Choroid plexus epithelial cell (primary cell): Measurements from ENCODE around the gene NCKAP5.

Experiments used
- DNase-seq: peaks from one replicate; pipeline ENCODE4 v3.0.0-alpha.2; 2010; ENCODE audit warnings: low read depth
- H3K4me3 ChIP-seq: 2 replicates; pipeline ENCODE4 v1.5.1; 2011; ENCODE audit warnings: low read depth, mild to moderate bottlenecking, control low read depth, low read length, moderate library complexity
- CTCF ChIP-seq: conservative IDR thresholded peaks from 2 replicates; pipeline ENCODE4 v1.5.1; 2011; ENCODE audit warnings: low read depth, mild to moderate bottlenecking, control low read depth, inconsistent platforms, low read length, moderate library complexity

The NCKAP5 gene

DNA sequence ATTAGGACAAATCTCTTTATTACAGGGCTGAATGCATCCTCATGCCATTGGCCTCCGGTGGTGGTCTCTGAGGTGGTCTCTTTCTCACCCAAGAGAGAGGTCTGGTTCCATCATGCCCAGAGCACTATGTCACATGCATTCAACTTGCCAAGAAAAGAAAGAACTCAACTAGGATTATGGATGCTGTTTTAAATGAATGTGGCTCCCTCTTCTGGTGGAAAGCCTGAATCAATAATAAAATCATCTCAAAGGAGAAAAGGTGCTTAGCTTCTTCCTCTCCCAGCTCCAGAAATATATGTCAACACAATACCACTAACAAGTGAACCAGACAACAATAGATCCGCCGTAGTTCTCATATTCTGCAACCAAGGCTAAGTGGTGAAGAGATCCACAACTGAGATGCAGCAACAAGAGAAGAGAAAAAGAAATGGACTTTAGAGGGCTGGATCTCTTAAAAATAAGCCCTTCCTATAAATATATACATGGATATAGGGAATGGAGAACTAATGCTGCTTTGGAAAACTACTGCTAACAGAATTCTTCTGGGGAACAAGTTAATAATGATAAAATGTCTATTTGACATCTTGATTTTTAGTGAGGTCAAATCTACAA lies 396.8 kb downstream of the NCKAP5 start:
- DNase-seq, result peak; percentile 81
- H3K4me3 ChIP-seq, result no peak overlapping the region
- TF ChIP-seq CTCF, result peak; percentile 68

GRCh38 chr2:133169274-133169912 lies 398.9 kb downstream of the NCKAP5 start:
- no peak for TF ChIP-seq CTCF
- DNase-seq, result no peak
- H3K4me3 ChIP-seq, result no peak overlapping the region

DNA sequence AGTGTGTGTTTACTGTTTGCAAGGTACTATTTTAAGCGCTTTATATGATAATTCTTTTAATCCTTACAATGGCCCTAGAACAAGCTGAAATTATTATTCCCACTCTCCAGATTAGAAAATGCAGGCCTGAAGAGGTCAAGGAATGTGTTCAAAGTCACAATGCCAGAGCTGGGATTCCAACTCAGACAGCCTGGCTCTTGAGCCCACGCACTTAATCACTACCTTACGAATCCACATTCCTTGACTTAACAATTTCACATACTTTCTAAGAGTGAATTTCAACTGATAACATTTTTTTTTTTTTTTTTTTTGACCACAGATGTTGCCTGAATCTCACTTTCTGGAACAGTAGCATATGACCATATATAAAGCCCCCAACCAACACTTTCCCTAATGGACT lies 400.3 kb downstream of the NCKAP5 start:
- DNase-seq, result no peak
- H3K4me3 ChIP-seq, result no peak overlapping the region
- TF ChIP-seq CTCF, result no peak

- no peak for TF ChIP-seq CTCF
- H3K4me3 ChIP-seq, result no peak overlapping the region
- no peak for DNase-seq
Measured at GRCh38 chr2:133167223-133167622, 401.0 kb downstream of the NCKAP5 start.

DNA sequence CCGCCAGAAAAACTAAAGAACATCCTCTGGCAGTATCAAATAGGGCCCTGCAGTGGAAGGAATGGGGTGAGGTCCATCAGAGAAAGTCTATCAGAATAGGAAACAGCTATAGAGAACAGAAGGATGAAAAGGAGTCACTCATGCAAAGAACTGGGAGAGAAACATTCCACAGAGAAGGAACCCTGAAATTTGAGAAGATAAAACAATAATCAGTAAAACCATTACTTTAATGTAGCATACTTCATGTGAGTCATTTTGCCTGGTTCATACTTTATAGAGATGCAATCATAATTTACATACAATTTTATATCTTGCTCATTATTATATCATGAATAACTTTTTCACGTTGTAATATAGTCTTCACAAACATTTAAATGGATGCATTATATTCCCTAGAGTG lies 402.2 kb downstream of the NCKAP5 start:
- H3K4me3 ChIP-seq, result no peak overlapping the region
- no peak for TF ChIP-seq CTCF
- no peak for DNase-seq

- TF ChIP-seq CTCF, result no peak
- no peak overlapping the region for H3K4me3 ChIP-seq
- DNase-seq, result no peak
Measured at GRCh38 chr2:133163111-133163510, 405.2 kb downstream of the NCKAP5 start.

- no peak for DNase-seq
- no peak overlapping the region for H3K4me3 ChIP-seq
Measured at GRCh38 chr2:133158442-133158841, 409.8 kb downstream of the NCKAP5 start.

More at GRCh38 chr2:133158442-133158841, 409.8 kb downstream of the NCKAP5 start:
- TF ChIP-seq CTCF, result no peak
